Smooth muscle cell (in vitro differentiated cells): ENCODE measurements around the gene CHKA. TPM values are rescaled to one million over a fixed set of nuclear protein-coding genes. Genes with fewer than 3 reads are reported as not detected.

ENCODE experiments used
- DNase-seq: peaks from one replicate; lab custom pipeline; 2025; ENCODE audit not compliant: unreplicated experiment; lab: John Stamatoyannopoulos, UW
- H2AFZ ChIP-seq: fragments of 200-600 bp; sonication (generic); 2 replicates; pipeline ENCODE4 v1.6.0; 2016; ENCODE audit warnings: antibody characterized with exemption, low read depth, mild to moderate bottlenecking
- H3F3A ChIP-seq: fragments of 200-600 bp; sonication (generic); 2 replicates; pipeline ENCODE4 v1.6.0; 2017; ENCODE audit warnings: antibody characterized with exemption, low read depth
- H3K27ac ChIP-seq: fragments of 200-600 bp; sonication (generic); 2 replicates; pipeline ENCODE4 v1.5.1; 2016; ENCODE audit warnings: low read depth, mild to moderate bottlenecking
- H3K27me3 ChIP-seq: fragments of 200-600 bp; sonication (generic); 2 replicates; pipeline ENCODE4 v1.6.1; 2016; ENCODE audit warnings: low read depth, mild to moderate bottlenecking
- H3K36me3 ChIP-seq: fragments of 200-600 bp; sonication (generic); 2 replicates; pipeline ENCODE4 v1.5.1; 2016; ENCODE audit warnings: low read depth
- H3K4me1 ChIP-seq: fragments of 200-600 bp; sonication (generic); 2 replicates; pipeline ENCODE4 v1.5.1; 2016; ENCODE audit warnings: low read depth
- H3K4me2 ChIP-seq: fragments of 200-600 bp; sonication (generic); 2 replicates; pipeline ENCODE4 v1.6.0; 2016; ENCODE audit warnings: mild to moderate bottlenecking
- H3K4me3 ChIP-seq: fragments of 200-600 bp; sonication (generic); 2 replicates; pipeline ENCODE4 v1.5.1; 2016; ENCODE audit warnings: mild to moderate bottlenecking
- H3K79me2 ChIP-seq: fragments of 200-600 bp; sonication (generic); 2 replicates; pipeline ENCODE4 v1.6.0; 2016; ENCODE audit warnings: low read depth, mild to moderate bottlenecking
- H3K9ac ChIP-seq: fragments of 200-600 bp; sonication (generic); 2 replicates; pipeline ENCODE4 v1.6.0; 2016; ENCODE audit warnings: low read depth
- H3K9me3 ChIP-seq: fragments of 200-600 bp; sonication (generic); replicated peaks from 2 replicates; pipeline ENCODE4 v1.5.1; 2016; ENCODE audit warnings: low read depth
- H4K20me1 ChIP-seq: fragments of 200-600 bp; sonication (generic); 2 replicates; pipeline ENCODE4 v1.6.0; 2016; ENCODE audit warnings: low read depth
- CTCF ChIP-seq: fragments of 200-600 bp; sonication (generic); IDR thresholded peaks from 2 replicates; pipeline ENCODE4 v1.5.1; 2017; ENCODE audit warnings: borderline replicate concordance, mild to moderate bottlenecking, antibody characterized with exemption; ENCODE audit not compliant: insufficient read depth, poor library complexity, severe bottlenecking
- WGBS: methylation state at CpG from one replicate; pipeline ENCODE4 v1.1.7; 2016; ENCODE audit warnings: low lambda C conversion rate; 5-methylcytosine and 5-hydroxymethylcytosine counted together
- polyA plus RNA-seq: library from polyadenylated mRNA; unstranded; fragments of >200 nt; fragmentation: Nextera tagmentation; extraction: Ambion mirVana; gene quantifications from 2 replicates; pipeline ENCODE4 v1.2.1, GENCODE V29; 2016
- total RNA-seq: library from RNA; depleted of rRNA; stranded (reverse); fragments of >200 nt; gene quantifications from 2 replicates; pipeline ENCODE4 v1.2.3, GENCODE V29; 2014

The CHKA gene
- total and polyA plus RNA-seq, 2 experiments from 2014 or later: 19.9 to 31.1 TPM

- DNase-seq: no peak
- Histone ChIP-seq H2AFZ (no peak overlapping the region), H3K79me2 (no peaks in the 10 kb centered on the region), H4K20me1 (peaks cover 2% of the 10 kb centered on the region), H3K27me3 (no peaks in the 10 kb centered on the region), H3K4me2 (no peak overlapping the region), H3F3A (no peaks in the 10 kb centered on the region), H3K4me1 (peaks cover 18% of the 10 kb centered on the region), H3K9me3 (no peaks in the 10 kb centered on the region), H3K9ac (no peak overlapping the region), H3K36me3 (no peaks in the 10 kb centered on the region), H3K4me3 (no peak overlapping the region), H3K27ac (no peak overlapping the region)
- TF ChIP-seq CTCF: no peak
- WGBS: 87% methylated on average over 7 of the region's 7 CpGs
Observed at GRCh38 chr11:68160100-68160695, 39.0 kb upstream of the CHKA start.

- WGBS: 89% methylated on average over 6 of the region's 6 CpGs
Observed at GRCh38 chr11:68159665-68160064, 38.5 kb upstream of the CHKA start.

GRCh38 chr11:68159161-68159560 lies 38.0 kb upstream of the CHKA start:
- H3K27ac ChIP-seq: no peak overlapping the region
- no peak overlapping the region for H3K4me2 ChIP-seq
- H3K9me3 ChIP-seq: no peaks in the 10 kb centered on the region
- H4K20me1 ChIP-seq: peaks cover under 1% of the 10 kb centered on the region
- no peak overlapping the region for H3K9ac ChIP-seq
- no peaks in the 10 kb centered on the region for H3F3A ChIP-seq
- no peak overlapping the region for H2AFZ ChIP-seq
- no peaks in the 10 kb centered on the region for H3K36me3 ChIP-seq
- no peaks in the 10 kb centered on the region for H3K27me3 ChIP-seq
- DNase-seq: no peak
- TF ChIP-seq CTCF: no peak
- no peaks in the 10 kb centered on the region for H3K79me2 ChIP-seq
- H3K4me3 ChIP-seq: no peak overlapping the region
- WGBS: 88% methylated on average over 9 of the region's 9 CpGs
- peaks cover 18% of the 10 kb centered on the region for H3K4me1 ChIP-seq

More at GRCh38 chr11:68159665-68160064, 38.5 kb upstream of the CHKA start:
- no peak for DNase-seq
- H3F3A ChIP-seq: no peaks in the 10 kb centered on the region
- no peaks in the 10 kb centered on the region for H3K36me3 ChIP-seq
- peaks cover 2% of the 10 kb centered on the region for H4K20me1 ChIP-seq
- no peak overlapping the region for H3K27ac ChIP-seq
- H3K4me2 ChIP-seq: no peak overlapping the region
- H3K9me3 ChIP-seq: no peaks in the 10 kb centered on the region
- H3K79me2 ChIP-seq: no peaks in the 10 kb centered on the region
- H2AFZ ChIP-seq: no peak overlapping the region
- H3K4me3 ChIP-seq: no peak overlapping the region
- TF ChIP-seq CTCF: no peak
- H3K4me1 ChIP-seq: peaks cover 18% of the 10 kb centered on the region
- H3K27me3 ChIP-seq: no peaks in the 10 kb centered on the region
- no peak overlapping the region for H3K9ac ChIP-seq

- Histone ChIP-seq H4K20me1 (no peaks in the 10 kb centered on the region), H3K36me3 (no peaks in the 10 kb centered on the region), H3K9ac (no peak overlapping the region), H3K27ac (no peak overlapping the region), H3F3A (no peaks in the 10 kb centered on the region), H3K27me3 (no peaks in the 10 kb centered on the region), H3K79me2 (no peaks in the 10 kb centered on the region), H3K4me2 (no peak overlapping the region), H3K9me3 (no peaks in the 10 kb centered on the region), H3K4me1 (peaks cover 18% of the 10 kb centered on the region), H3K4me3 (no peak overlapping the region), H2AFZ (no peak overlapping the region)
- no peak for DNase-seq
- no peak for TF ChIP-seq CTCF
- WGBS: 97% methylated on average over 14 of the region's 14 CpGs
Observed at GRCh38 chr11:68158580-68158979, 37.4 kb upstream of the CHKA start.
